GM19043 (cell line): ENCODE data around the gene OSBPL3.
A peak's percentile ranks its signal among the peaks of the same experiment; 100 is the strongest.

Source experiments
- ATAC-seq: cut with Tn5 transposase; IDR thresholded peaks from one replicate; pipeline ENCODE4 v1.9.1; 2021; ENCODE audit warnings: low read depth; ENCODE audit not compliant: unreplicated experiment

Gene OSBPL3

DNA sequence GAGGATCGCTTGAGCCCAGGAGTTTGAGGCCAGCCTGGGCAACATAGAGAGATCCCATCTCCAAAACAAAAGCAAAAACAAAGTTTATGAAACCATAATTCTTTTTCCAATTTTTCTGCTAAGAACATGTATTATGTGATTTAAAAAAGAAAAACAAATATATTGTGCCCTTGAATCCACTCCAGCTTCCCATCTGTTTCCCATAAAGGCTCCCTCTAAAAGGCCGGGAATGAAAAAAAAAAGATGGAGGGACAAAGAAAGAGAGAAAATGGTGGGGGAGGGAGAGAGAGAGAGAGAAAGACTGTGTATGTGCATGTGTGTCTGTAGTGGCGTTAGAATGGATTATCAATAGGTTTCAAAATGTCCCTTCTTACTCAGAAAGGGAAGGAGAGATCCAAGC lies 202.2 kb downstream of the OSBPL3 start:
- no peak for ATAC-seq

- ATAC-seq: no peak
These were observed 206.3 kb downstream of the OSBPL3 start for GRCh38 chr7:24773646-24774045.

DNA sequence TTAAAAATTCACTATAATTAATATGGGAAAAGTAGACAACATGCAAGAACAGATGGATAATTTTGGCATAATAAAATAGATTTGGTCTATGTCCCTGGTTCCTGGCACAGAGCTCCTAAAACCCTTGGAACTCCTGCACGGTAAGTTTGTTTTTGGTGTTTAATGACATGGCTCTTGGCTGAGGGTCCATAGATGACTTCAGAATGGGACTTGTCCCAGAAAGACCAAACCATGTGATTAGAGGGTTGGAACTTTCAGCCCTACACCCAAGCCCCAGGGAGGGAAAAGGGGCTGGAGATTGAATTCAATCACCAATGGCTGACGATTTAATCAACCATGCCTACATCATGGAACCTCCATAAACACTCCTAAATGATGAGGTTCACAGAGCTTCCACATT lies 210.1 kb downstream of the OSBPL3 start:
- ATAC-seq: no peak

GRCh38 chr7:24769014-24769830 lies 210.8 kb downstream of the OSBPL3 start:
- ATAC-seq: no peak

GRCh38 chr7:24767878-24768569 lies 212.0 kb downstream of the OSBPL3 start:
- no peak for ATAC-seq

DNA sequence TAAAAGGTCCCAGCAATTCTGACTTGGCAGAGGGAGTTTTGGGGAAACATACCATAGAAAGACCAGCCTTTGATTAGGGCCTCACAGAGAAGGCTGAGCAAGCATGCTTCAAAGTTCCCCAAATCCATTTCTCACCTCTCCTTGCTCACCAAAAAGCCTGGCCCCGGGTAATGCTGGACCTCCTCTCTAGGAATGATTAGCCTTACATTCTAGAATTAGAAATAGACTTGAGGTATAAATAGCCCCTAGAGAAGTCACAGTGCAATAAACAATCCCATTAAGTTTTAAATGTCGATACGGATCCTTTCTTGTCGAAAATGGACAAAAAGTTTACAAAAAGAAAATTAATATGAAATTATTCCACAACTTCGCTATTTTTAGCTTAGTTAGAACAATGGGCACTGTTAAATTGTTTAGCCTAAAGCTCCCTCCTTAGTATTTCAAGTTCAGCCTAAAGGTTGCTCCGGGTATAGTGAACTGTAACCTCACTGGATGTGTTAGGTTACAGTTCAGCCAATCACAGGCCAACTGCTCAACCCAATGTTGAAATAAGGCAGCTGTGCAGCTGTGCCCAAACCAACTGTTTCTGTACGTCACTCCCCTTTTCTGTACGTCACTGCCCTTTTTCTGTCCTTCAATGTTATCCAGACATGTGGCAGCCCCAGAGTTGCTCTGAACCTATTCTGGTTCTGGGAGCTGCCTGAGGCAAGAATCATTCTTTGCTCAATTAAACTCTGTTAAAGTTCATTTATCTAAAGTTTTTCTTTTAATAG lies 214.8 kb downstream of the OSBPL3 start:
- no peak for ATAC-seq

- ATAC-seq: no peak
These were observed 216.0 kb downstream of the OSBPL3 start for GRCh38 chr7:24764011-24764410.

DNA sequence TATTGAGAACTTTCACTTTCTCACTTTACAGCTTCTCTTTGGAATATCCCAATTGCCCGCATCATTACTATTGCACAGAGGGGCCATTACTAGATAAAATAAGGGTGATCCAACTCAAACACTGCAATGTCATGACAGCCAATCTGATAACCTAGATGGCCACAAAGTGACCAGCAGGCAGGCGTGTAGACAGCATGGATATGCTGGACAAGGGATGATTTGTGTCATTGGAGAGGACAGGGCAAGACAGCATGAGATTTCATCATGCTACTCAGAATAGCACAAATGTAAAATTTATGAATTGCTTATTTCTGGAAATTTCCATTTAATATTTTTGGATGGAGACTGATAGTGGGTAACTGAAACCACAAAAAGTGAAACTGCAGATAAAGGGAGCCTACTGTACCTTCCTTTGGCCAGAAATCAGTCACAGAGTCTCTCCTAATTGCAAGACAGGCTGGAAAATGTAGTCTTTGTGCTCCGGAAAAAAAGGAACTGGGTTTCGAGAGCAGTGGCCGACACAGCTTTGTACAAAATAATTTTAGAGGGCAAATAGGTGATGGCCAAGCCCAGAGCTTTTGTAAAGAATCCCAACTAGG lies 216.6 kb downstream of the OSBPL3 start:
- no peak for ATAC-seq

- no peak for ATAC-seq
These were observed 217.2 kb downstream of the OSBPL3 start for GRCh38 chr7:24762771-24763170.

GRCh38 chr7:24760968-24761367 lies 219.0 kb downstream of the OSBPL3 start:
- ATAC-seq: no peak

GRCh38 chr7:24757353-24758275 lies 222.4 kb downstream of the OSBPL3 start, which contains the start of gene GSDME:
Gene GSDME, minus strand, starts transcription at chr7:24757464. Its CDS starts 7,690 bp downstream, at chr7:24749774.
- ATAC-seq: peak; percentile 42

- no peak for ATAC-seq
These were observed 223.2 kb downstream of the OSBPL3 start for GRCh38 chr7:24756545-24757352.

GRCh38 chr7:24755541-24756407 lies 224.2 kb downstream of the OSBPL3 start:
- peak; percentile 66 for ATAC-seq

DNA sequence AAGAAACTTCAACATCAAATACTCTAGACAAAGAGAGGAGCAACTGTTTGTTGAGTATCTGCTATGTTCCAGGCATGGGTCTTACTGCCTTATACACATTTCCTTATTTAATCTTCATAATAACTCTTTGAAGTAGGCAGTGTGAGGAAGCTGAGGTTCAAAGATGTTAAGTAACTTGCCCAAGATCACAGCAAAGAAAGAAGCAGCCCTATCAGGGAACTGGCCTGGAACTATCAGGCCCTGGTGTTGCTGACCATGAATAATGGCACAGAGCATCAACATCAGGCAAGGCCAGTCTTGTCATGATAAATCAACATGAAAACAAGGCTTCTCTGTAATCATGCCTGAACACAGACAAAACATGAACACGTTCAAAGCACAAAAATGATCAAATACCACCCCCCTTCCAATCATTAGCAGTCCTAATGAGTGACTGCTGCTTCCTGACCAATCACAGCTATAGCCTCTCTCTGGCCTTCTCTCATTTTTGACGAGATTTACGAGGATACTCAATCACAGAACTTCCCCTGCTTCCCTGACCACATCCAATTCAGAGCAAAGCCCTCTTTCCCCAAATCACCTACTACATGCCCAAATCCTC lies 225.0 kb downstream of the OSBPL3 start:
- no peak for ATAC-seq

GRCh38 chr7:24752073-24752800 lies 227.7 kb downstream of the OSBPL3 start:
- ATAC-seq: no peak

GRCh38 chr7:24751484-24751883 lies 228.5 kb downstream of the OSBPL3 start:
- no peak for ATAC-seq
